Activated T-cell treated with anti-CD3 and anti-CD28 coated beads for 1 hour (primary cell): ENCODE results near the gene PFN3.

Experiments used
- DNase-seq: peaks from one replicate; pipeline ENCODE4 v3.0.0-alpha.2; 2020; ENCODE audit warnings: low read depth

The PFN3 gene, protein sequence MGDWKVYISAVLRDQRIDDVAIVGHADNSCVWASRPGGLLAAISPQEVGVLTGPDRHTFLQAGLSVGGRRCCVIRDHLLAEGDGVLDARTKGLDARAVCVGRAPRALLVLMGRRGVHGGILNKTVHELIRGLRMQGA

DNA sequence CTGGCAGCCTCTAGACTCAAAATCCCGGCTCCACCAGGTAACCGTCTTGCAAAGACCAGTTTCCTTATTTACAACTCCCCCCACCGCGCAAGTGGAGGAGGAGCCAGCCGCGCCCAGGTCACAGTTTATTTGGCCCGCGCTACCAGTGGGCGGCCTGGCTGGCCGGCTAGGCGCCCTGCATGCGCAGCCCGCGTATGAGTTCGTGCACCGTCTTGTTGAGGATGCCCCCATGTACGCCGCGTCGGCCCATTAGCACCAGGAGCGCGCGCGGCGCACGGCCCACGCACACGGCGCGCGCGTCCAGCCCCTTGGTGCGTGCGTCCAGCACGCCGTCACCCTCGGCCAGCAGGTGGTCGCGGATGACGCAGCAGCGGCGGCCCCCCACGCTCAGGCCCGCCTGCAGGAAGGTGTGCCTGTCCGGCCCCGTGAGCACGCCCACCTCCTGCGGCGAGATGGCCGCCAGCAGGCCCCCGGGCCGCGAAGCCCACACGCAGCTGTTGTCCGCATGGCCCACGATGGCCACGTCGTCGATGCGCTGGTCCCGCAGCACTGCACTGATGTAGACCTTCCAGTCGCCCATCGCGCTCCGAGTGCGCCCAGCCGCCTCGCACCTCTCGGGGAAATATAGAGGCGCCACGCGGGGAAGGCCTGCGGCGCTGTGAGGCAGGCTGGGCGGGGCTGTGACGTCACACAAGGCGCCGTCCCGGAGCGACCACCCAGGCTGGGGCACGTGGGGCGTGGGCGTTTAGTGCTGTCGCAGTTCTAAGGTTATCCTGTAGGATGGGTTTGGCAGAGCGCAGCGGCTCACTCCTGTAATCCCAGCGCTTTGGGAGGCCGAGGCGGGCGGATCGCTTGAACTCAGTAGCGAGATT lies at the start of gene PFN3:
TSS of gene PFN3 (minus strand) at position 665 of the 872 bp plus-strand sequence. CDS start at position 580, 85 bp downstream.
- DNase-seq, result no peak

DNA sequence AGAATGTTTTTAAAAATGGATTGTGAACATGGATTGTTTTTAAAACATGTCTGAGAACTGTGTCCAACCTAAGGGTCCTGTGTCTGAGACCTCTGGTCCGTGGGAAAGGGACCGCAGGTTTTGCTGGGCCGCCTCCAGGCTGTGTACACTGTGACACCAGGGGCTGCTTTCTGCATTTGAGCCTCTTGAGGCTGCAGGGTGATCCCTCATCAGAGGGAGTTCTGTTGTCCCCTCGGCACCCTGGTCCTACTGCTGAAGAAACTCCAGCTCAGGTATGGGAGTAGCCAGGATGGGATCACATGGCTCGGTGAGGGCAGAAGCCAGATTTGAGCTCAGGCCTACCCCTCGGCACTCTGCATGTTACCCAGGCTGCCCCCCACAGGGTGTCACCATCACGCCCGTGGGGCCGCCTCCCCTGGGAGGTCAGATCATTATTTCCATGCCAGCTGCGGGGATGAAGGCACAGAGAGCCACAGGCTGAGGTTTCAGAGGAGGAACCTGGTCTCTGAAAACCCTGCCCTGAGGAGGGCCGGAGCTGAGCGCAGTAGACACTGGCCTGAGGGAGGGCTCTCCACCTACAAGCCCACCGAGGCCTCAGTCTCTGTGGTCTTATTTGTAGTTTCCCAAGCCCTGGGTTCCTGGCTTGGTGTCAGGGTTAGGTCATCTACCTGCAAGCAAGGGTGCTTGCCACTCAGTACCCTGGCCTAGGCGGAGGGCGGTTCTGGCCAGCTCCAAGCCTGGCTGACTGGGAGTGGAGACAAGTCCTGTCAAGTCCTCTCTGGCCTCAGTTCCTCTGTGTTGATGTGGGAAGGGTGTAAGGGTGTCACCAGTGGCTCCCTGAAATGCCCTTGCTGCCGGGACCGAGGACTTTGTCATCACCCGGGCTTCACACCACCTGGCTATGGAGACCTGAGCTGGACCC lies 48.9 kb upstream of the PFN3 start:
- no peak for DNase-seq

DNA sequence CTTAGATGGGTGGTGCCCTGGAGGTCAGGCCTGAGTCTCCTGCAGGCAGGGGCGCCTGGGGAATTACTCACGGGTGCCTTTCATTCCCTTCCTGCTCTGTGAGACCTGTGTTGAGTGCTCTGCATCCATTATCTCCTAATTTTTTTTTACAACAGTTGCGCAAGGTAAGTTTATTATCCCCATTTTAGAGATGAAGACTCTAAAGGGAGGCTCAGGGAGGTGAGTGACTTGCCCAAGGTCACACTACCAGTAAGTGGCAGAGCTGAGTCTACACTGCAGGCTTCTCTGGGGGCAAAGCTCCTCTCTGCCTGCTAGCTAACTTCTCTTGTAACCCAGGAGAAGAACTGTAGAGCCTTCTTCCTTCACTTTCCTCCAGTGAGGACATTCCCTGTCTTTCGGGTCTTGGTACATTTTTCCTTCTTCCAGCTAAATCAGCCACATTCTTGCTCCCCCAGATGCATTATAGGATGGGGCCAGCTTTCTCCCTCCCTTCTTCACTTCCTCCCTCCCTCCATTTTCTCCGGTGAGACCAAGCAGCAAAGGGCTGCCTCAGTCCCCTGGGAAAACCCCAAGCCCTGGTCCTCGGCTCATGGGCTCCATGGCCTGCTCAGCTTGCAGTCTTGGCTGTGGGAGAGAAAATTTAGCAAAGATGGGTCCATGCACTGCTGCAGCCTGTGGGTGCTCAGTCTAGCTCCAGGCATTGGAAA lies 47.9 kb upstream of the PFN3 start:
- no peak for DNase-seq

DNA sequence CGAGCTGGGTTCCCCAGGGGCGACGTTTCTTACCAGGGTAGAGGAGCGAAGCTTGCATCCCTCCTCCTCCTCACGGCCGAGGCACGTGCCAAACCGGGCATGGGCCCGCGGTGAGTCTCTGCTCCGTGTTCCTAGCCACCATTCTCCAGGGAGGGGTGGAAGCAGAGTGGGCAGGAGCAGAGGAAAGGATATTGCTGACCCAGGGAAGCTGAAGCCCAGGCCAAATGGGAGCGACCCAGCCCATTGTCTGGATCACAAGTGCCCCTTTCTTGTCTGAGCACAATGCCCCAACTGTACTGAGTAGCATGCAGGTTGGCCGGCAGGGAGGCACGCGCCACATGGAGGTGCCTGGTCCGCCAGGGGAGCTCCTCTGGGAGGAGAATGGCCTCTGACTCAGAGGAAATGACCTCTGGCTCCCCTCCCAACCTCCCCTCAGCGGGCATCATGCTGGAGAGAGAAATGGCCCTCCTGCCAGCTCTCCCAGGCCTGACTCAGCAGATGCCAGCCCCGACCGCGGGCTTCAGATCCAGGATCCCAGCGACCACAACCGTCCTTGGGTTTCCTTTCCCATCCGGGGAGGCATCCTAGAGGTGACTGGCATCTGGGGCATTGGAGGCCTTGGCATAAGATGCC lies 47.3 kb upstream of the PFN3 start:
- no peak for DNase-seq

DNA sequence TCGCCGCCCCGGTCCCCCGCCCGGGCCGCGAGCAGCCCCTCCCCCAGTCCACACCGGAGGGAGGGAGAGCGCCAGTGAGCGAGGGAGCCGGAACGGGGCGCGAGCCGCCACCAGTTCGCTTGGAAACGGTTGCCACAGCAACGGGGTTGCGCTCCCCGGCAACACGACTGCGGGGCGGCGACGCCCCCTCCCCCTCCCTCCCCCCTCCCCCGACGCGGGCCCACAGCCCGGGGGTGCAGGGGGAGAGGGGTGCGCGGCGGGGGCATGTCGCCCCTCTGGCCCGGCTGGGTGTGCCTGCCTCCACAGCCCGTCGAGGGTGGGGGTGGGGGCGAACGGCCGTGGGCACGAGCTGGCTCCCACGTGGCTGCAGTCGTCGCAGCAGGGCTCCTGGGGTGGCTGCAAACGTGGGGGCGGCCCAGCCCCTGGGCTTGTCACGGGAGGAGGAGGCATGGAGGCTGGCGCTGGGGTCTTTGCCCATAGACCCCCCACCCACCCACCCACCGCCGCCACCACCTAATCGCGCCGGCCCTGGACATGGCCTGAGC lies 46.7 kb upstream of the PFN3 start:
- peak; percentile 61 for DNase-seq

DNA sequence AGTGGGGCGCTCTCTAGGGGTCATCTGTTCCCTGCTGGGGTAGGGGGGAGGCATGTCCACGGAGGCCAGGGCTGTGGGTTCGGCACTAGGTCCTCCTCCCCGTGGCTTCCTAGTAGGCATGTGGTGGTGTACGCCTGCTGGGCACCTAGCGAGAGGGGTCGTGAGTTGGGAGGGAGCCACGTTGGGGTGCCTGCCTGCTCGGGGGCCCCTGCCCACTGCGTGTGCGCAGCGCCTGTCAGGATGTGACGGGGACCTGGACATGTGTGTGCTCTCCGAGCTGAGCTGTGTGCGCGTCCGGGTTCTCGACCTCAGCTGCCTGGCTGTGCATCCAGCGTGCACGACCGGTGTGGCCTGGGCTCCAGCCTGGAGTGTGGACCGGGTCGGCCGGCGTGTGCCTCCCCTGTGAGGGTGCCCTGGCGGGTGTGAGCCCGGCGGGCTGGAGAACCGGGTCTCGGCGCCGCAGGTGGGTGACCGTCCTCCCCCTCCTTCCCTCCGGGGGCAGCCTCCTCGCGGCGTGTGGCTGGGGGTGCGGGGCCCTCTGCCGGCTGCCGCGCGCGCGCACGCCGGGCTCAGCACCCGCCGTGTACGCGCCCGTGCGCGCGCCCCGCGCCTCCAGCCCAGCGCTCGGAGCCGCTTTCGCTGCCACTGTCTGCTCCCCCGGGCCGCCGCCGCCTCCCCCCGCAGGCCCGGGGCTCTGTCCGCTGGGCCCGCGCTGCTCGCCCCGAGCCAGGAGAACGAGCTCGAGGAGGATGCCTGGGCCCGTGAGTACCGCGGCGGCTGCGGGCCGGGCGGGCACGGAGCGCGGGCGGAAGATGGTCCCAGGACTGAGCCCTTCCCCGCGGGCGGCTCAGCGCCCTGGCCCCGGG lies 46.0 kb upstream of the PFN3 start, which contains the start of gene PRR7:
TSS of gene PRR7 (plus strand) at position 615 of the 866 bp plus-strand sequence. CDS start 8,254 bp downstream, outside the sequence.
- DNase-seq, result peak; percentile 56

DNA sequence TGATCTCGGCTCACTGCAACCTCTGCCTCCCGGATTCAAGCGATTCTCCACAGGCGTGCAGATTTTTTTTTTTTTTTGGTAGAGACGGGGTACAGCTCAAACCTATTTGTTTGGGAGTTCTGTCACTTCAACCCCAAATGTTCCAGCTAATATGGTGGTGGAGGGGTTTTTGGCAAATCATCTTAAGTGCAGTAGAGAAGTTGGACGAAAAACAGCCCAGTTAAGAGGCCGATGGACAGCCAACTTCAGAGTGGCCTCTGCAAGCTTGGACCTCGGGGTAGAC lies 45.4 kb upstream of the PFN3 start:
- no peak for DNase-seq

DNA sequence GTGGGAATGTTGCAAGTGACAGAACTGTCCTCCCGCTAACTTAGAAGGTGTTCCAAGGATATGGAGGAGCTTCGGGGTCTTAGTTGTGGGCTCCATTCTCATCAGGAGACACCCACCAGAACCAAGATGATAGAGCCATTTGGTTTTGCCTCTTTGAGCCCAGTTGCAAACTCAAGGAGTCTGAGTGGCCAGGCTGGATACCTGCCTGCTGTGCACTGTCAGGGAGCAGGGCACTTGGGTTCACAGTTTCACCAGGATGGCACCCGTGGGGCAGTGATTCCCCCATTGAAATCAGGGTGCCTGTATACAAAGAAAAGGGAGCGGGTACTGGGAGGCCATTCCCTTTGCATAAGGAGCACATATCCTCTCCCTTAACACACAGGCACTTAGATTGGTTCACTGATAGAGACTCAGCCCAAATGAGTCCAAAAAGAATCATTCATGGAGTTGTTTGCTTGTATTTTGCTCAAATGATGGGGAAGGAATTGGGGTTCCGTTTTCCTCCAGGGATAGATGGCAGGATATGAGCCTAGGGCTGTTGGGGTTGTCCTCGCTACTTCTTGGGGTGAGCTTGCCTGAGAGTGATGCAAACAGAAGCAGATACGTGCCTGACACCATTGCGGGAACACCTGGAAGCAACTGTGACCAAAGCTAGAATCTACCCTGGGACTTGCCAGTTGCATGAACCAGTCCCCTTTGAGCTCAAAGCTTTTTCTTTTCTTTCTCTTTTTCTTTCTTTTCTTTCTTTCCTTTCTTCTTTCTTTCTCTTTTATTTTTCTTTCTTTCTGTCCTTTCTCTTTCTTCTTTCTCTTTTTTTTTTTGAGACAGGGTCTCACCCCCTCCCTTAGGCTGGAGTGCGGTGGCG lies 44.8 kb upstream of the PFN3 start:
- DNase-seq, result no peak

DNA sequence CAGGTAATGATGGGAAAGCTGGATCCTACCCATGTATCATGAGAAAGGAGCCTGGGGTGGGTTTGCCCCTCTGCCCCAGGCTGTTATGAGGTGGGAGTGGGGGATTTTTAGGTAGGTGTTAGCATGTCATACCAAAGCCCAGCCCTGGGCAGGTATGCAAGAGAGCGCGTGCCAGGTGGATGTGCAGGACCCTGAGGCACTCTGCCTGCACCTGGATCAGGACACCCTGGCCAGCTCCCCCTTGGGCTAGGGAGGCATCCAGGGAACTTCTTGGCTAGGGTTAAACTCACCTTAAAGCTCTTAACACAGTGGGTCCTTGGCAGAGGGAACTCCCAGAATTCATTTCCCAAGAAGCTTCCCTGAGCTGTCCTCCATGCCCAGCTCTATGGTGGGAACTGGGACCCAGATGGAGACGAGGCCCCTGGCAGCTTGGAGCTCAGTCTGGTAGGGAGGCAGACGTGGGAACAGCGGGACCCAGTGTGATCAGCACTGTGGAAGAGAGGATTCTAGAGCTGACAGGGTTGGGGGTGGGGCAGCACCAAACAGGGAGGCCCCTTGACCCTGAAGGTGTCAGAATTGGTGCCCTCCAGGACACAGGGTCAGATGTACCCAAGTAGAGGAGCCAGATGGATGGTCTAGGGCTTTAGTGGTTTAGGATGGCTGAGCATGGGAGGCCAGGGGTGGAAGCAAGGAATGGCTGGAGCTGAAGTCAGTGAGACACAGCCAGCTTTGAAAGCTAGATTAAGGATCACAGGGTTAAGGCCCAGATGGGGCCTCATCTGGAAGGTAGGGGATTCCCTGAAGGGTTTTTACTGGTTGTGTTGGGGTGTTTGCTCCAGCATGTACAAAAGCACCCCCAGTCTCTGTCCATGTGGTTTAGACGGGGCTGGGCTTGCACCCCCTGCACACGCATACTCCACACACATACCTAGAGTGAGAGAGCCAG lies 43.9 kb upstream of the PFN3 start:
- no peak for DNase-seq

DNA sequence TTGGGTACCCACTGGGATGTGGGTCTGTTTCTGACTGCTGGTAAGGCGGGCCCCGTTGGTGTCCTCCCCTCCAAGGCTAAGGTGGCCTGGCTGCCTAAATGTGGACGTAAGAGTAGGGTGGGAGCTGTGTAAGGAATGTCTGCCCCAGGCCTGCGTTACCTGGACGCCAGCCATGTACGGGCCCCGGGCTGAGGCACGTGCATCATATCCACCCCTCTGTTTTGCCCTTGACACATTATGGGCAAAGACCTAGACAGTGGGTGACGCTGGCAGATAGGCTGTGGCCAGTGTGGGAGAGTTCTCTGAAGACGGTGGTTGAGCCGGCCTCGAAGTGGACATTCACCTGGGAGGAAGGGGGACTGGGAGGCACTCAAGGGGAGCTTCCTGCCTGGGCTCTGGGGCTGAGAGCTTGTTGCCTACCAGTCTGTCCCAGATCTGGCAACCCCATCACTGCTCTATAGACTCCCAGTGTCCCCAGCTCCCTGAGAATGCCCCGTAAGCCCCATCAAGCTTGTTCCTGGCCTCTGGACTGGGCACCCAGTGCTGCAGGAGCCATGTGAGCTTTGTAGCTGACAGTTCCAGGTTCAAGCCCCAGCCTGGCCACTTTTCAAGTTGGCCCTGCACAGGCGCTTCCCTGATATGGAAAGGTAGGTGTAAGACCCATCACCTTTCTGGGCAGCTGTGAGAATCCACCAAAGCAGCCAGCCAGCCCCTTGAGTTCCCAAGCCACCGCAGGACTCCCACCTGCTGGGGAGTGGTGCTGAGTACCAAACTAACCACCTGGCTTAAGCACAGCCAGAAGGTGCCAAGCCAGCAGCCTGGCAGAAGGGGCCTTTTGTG lies 42.9 kb upstream of the PFN3 start:
- no peak for DNase-seq

DNA sequence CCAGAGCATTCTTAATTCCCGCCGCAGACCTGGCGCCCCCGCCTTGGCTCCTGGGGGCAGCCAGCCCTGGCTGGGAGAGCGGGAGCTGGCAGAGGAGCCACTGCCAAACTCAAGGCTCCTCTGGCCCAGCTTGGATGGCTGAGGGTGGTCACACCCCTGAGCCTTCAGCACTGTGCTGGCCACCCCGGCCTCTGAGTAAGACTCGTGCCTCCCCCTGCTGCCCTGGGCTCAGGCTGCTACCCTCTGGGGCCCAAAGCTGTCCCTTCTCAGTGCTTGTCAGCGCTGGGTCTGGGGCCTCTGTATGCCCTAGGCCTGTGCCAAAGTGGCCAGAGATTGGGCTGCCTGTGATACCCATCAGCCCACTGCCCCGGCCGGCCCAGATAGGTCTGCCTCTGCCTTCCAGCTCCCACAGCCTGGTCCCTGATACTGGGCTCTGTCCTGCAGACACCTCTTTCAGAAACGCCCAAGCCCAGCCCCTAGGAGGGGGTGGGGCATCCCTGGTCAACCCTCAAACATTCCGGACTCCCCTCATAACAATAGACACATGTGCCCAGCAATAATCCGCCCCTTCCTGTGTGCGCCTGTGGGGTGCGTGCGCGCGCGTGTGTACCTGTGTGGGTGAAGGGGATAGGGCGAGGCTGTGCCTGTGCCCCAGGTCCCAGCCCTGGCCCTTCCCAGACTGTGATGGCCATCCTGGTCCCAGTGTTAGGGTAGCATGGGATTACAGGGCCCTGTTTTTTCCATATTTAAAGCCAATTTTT lies 41.8 kb upstream of the PFN3 start:
- no peak for DNase-seq

DNA sequence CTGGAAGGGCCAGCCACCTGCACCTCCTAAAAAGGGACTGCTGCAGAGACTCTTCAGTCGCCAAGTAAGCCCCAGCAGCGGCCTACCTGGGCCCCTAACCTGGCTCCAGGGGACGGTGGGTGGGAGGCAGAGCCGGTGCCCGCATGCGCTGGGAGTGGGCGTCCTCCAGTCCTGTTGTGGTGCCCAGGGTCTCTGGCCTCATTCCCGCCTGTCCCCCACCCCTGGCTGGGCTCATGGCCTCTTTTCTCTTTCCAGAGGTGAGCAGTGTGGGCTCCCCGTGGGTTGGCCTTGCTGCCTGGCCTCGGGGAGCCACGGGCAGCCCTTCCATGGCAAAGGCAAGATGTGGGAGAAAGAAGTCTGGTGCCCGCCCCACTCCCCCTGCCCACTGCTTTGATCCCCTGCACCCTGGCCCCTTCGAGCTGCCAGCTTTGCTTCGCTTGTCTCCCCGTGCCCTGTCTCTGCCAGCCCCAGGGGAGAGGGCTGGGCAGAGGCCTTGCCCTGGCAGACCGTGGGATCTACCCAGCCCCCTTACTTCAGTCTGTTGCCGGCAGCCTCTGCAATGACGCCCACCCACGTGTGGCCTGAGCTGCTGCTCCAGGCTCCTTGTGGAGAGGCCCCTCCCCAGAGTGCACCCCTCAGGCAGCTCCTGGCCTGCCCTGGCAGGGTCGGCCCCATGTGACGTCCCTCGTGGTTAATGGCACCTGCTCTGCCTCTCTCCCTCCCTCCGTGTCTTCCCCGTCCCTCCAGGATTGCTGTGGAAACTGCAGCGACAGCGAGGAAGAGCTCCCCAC lies 40.7 kb upstream of the PFN3 start:
- DNase-seq, result no peak

DNA sequence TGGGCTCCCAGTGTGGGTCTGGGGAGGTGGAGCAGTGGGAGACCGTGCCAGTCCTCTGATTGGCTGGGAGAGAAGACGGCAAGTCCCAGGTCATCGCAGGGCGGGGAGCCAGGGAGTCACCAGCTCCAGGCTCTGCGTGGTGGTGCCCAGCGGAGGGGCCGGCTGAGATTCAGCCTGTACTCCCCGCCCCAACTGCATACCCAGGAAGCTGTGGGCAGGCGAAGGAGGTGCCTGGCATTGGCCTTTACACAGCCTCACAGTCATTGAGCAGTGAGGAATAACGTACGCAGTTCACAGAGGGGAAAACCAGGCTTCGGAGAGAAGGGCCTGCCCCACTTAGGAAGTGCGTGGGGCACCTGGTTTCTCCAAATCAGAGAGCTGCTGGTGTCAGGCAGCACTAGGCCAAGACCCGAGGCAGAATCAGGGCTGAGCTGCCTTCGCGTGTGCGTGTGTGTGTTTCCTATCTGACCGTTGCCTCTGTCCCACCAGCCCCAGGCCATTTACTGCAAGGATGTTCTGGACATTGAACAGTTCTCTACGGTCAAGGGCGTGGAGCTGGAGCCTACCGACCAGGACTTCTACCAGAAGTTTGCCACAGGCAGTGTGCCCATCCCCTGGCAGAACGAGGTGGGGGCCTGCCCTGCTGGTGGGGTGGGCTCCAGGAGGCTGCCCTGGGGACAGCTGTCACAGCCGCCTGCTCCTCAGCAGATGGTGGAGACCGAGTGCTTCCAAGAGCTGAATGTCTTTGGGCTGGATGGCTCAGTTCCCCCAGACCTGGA lies 39.9 kb upstream of the PFN3 start:
- DNase-seq, result no peak

DNA sequence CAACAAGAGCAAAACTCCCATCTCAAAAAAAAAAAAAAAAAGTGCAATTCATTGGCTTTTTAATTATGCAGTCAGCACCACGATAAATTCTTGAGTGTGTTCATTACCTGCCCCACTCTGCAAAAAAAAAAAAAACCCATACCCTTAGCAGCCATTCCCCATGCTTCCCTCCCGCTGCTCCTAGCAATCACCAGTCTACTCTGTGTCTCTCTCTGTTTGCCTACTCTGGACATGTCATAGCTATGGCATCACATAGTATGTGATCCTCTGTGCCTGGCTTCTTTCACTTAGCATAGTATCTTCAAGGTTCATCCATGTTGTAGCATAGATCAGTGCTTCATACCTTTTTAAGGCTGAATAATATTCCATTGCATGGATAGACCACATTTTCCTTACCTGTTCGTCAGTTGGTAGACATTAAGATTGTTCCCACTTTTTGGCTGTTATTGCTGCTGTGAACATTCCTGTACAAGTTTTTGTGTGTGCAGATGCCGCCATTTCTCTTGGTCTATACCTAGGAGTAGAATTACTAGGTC lies 39.1 kb upstream of the PFN3 start:
- no peak for DNase-seq

DNA sequence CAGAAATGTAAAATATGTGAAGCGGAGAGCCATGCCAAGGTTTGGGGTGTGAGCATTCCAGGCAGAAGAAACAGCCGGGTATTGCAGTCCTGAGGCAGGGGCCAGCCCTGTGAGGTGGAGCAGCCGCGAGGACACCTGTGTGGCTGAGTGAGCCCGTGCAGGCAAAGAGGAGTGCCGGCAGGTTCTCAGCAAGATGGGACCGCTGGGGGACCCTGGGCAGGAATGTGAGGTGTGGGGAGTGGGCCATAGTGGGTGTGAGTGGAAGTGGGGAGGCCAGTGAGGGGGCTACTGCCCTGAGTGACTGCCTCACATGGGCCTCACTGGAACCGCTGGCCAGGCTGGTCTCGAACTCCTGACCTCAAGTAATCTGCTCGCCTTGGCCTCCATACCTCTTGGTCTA lies 38.0 kb upstream of the PFN3 start:
- no peak for DNase-seq
